GM11168 (cell line): ENCODE measurements around the gene IGF1R.

Experiments used
- in situ Hi-C: fragments of 300-500 bp; cut with MboI; formaldehyde crosslinking; loops from one replicate; pipeline ENCODE4 v1.12.0; 2022; ENCODE audit warnings: low sequenced_read_pairs; ENCODE audit not compliant: unreplicated experiment

IGF1R gene

GRCh38 chr15:98946301-98947255 lies 298.2 kb downstream of the IGF1R start:
- in situ Hi-C loops, result no loop called here

DNA sequence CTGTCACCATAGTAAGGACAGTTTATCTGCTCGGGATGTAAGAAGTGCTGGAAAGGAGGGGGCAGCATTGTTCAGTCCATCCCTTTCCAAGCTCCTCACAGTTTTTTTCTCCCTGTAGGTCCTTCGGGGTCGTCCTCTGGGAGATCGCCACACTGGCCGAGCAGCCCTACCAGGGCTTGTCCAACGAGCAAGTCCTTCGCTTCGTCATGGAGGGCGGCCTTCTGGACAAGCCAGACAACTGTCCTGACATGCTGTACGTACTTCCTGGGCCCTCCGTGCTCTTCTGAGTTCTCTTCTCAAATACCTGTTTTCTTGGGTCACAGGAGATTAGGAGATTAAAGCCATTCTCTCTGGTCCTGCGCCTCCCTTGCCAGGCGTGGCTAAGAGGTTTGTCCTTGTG lies 300.1 kb downstream of the IGF1R start:
- in situ Hi-C loops, result no loop called here

DNA sequence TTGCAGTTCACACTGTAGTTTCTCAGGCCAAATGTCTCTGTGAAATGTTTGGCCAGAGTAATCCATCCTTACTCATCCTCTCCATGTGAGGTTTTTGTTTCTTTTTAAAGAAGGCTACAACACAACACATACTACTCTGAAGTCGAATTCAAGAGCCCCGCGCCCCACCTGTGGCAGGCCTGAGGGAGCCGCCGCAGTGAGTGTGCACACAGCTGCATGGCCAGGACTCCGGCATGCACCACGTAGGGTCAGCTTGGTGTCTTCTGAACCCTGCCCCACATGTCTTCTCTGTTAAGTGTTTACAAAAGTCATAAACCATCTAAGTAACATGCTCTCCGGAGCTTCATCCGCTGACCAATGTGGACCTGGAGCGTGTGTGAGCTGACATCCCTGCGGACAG lies 300.6 kb downstream of the IGF1R start:
- in situ Hi-C loops, result no loop called here

- in situ Hi-C loops, result no loop called here
Measured at GRCh38 chr15:98949624-98950023, 301.3 kb downstream of the IGF1R start.

DNA sequence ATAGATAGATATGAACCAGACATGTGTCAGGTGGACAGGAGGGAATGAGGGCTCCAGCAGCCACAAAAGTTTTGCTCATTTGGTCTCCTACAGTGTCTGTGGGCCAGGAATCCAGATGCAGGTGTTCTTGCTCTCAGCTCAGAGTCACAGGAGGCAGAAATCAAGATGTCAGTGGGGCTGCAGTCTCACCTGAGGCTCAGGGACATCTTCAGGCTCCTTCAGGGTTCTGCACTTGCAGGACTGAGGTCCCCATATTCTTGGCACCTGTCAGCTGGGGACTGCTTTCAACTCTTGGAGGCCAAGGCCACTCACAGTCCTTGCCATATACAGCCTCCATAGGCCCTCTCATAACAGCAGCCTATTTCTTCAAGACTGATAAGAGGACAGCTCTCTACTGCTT lies 301.9 kb downstream of the IGF1R start:
- in situ Hi-C loops, result no loop called here

GRCh38 chr15:98951004-98951403 lies 302.7 kb downstream of the IGF1R start:
- in situ Hi-C loops, result no loop called here

GRCh38 chr15:98951493-98952320 lies 303.4 kb downstream of the IGF1R start:
- in situ Hi-C loops, result no loop called here

- in situ Hi-C loops, result no loop called here
Measured at GRCh38 chr15:98952381-98952803, 304.1 kb downstream of the IGF1R start.

DNA sequence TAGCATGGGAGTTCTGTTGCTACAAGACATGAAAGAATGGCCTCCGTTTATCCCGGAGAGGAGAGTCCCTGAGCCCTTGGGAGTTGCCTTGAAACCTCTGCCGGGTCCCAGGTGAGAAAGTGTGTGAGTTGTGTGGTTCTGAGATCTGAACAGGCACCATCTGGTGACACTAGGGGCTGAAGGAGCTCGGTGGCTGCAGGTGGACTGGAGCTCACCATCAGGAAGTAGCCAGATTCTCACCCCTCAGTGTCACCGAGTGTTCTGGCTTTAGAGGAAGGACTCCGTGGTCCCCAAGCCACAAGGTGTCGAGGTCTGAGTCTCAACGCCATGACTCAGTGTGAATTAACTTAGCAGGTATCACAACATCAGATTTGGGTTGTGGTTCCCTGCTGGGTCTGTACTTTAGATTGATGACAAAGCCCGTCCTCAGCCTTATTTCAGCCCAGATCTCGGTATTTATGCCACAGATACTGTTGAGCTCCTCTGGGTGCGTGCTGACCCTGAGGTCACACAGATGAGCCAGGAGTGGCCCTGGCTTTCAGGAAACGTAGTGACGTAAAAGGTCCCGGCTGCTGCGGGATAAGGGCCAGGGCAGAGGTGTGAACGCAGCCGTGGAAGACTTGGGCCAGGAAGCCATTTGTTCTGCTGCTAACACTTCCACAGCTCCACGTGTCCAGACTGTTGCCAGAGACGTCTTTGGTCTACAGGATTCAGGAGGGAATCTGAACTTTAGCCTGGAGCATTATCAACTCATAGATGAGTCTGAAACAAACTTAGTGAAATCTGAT lies 304.9 kb downstream of the IGF1R start:
- in situ Hi-C loops, result no loop called here

- in situ Hi-C loops, result no loop called here
Measured at GRCh38 chr15:98953968-98954367, 305.6 kb downstream of the IGF1R start.

- in situ Hi-C loops, result no loop called here
Measured at GRCh38 chr15:98954411-98954810, 306.1 kb downstream of the IGF1R start.

GRCh38 chr15:98955331-98955730 lies 307.0 kb downstream of the IGF1R start:
- in situ Hi-C loops, result no loop called here

- in situ Hi-C loops, result no loop called here
Measured at GRCh38 chr15:98955961-98956723, 307.8 kb downstream of the IGF1R start.

DNA sequence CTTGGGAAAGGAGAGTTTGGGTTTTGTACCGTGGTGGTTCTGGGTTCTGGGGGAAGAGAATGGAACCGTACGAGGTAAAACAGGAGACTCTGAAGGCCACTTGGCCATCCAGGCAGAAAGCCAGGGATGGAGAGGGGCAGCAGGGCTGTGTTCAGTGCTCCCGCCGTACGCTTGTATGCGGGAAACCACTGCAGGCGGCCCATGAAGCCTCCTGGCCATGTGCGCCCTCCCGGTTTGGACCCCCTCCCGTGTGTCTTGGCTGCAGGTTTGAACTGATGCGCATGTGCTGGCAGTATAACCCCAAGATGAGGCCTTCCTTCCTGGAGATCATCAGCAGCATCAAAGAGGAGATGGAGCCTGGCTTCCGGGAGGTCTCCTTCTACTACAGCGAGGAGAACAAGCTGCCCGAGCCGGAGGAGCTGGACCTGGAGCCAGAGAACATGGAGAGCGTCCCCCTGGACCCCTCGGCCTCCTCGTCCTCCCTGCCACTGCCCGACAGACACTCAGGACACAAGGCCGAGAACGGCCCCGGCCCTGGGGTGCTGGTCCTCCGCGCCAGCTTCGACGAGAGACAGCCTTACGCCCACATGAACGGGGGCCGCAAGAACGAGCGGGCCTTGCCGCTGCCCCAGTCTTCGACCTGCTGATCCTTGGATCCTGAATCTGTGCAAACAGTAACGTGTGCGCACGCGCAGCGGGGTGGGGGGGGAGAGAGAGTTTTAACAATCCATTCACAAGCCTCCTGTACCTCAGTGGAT lies 308.6 kb downstream of the IGF1R start:
- in situ Hi-C loops, result no loop called here

DNA sequence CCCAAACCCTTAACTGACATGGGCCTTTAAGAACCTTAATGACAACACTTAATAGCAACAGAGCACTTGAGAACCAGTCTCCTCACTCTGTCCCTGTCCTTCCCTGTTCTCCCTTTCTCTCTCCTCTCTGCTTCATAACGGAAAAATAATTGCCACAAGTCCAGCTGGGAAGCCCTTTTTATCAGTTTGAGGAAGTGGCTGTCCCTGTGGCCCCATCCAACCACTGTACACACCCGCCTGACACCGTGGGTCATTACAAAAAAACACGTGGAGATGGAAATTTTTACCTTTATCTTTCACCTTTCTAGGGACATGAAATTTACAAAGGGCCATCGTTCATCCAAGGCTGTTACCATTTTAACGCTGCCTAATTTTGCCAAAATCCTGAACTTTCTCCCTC lies 309.3 kb downstream of the IGF1R start:
- in situ Hi-C loops, result no loop called here

DNA sequence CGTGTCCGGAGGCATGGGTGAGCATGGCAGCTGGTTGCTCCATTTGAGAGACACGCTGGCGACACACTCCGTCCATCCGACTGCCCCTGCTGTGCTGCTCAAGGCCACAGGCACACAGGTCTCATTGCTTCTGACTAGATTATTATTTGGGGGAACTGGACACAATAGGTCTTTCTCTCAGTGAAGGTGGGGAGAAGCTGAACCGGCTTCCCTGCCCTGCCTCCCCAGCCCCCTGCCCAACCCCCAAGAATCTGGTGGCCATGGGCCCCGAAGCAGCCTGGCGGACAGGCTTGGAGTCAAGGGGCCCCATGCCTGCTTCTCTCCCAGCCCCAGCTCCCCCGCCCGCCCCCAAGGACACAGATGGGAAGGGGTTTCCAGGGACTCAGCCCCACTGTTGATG lies 309.7 kb downstream of the IGF1R start:
- in situ Hi-C loops, result no loop called here

DNA sequence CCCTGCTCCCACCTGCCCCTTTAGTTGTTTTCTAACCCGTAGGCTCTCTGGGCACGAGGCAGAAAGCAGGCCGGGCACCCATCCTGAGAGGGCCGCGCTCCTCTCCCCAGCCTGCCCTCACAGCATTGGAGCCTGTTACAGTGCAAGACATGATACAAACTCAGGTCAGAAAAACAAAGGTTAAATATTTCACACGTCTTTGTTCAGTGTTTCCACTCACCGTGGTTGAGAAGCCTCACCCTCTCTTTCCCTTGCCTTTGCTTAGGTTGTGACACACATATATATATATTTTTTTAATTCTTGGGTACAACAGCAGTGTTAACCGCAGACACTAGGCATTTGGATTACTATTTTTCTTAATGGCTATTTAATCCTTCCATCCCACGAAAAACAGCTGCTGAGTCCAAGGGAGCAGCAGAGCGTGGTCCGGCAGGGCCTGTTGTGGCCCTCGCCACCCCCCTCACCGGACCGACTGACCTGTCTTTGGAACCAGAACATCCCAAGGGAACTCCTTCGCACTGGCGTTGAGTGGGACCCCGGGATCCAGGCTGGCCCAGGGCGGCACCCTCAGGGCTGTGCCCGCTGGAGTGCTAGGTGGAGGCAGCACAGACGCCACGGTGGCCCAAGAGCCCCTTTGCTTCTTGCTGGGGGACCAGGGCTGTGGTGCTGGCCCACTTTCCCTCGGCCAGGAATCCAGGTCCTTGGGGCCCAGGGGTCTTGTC lies 310.7 kb downstream of the IGF1R start:
- in situ Hi-C loops, result no loop called here

GRCh38 chr15:98959640-98960007 lies 311.3 kb downstream of the IGF1R start:
- in situ Hi-C loops, result no loop called here
